H1 (cell line): ENCODE measurements around the gene YEATS4. TPM values are rescaled to one million over a fixed set of nuclear protein-coding genes. Genes with fewer than 3 reads are reported as not detected.

ENCODE experiments used
- CTCF ChIA-PET: fragments of 300-600 bp; sonication (Branson Sonifier 250); formaldehyde crosslinking; loops from one replicate; lab custom pipeline; 2021; ENCODE audit not compliant: partially characterized antibody; lab: Charles Lee
- POLR2A ChIA-PET: fragments of 300-600 bp; sonication (Branson Sonifier 250); formaldehyde crosslinking; loops from one replicate; lab custom pipeline; 2021; ENCODE audit warnings: inconsistent platforms; ENCODE audit not compliant: partially characterized antibody; lab: Charles Lee
- DNase-seq, 2 experiments: peaks; one replicate each; pipeline versions ENCODE4 v3.0.0 to v3.0.0-alpha.2; 2010 to 2022; ENCODE audit warnings: low spot score in 2 of 2, low read depth in 1 of 2, mixed read lengths in 1 of 2
- FAIRE-seq: peaks from 2 replicates; lab custom pipeline; 2011; peaks lifted over from hg19 to GRCh38; lab: Jason Lieb, UNC
- H2AFZ ChIP-seq: 2 replicates; pipeline ENCODE4 v1.8.1; 2012; ENCODE audit warnings: low read length, inconsistent platforms
- H2AK5ac ChIP-seq: 2 replicates; pipeline ENCODE4 v1.6.1; 2013; ENCODE audit warnings: low read depth, low read length
- H2BK120ac ChIP-seq: replicated peaks from 2 replicates; pipeline ENCODE3; 2013; ENCODE audit warnings: low read depth, low read length, inconsistent platforms
- H2BK12ac ChIP-seq: 2 replicates; pipeline ENCODE4 v1.6.1; 2013; ENCODE audit warnings: low read depth, low read length
- H2BK15ac ChIP-seq: 2 replicates; pipeline ENCODE4 v1.6.1; 2013; ENCODE audit warnings: low read length
- H2BK20ac ChIP-seq: 2 replicates; pipeline ENCODE4 v1.6.1; 2013; ENCODE audit warnings: low read length
- H2BK5ac ChIP-seq: 2 replicates; pipeline ENCODE4 v1.6.1; 2013; ENCODE audit warnings: low read depth, low read length
- H3K14ac ChIP-seq: 2 replicates; pipeline ENCODE4 v1.6.1; 2013; ENCODE audit warnings: inconsistent platforms; ENCODE audit not compliant: insufficient read length
- H3K18ac ChIP-seq: 2 replicates; pipeline ENCODE4 v1.6.1; 2013; ENCODE audit warnings: low read length; ENCODE audit errors: extremely low read depth
- H3K23ac ChIP-seq: 2 replicates; pipeline ENCODE4 v1.6.1; 2013; ENCODE audit warnings: inconsistent platforms; ENCODE audit not compliant: insufficient read length
- H3K23me2 ChIP-seq: 2 replicates; pipeline ENCODE4 v1.6.1; 2013; ENCODE audit warnings: low read depth, low read length
- H3K27ac ChIP-seq: 2 replicates; pipeline ENCODE4 v1.6.1; 2011; ENCODE audit warnings: low read depth, low read length, inconsistent platforms
- H3K27me3 ChIP-seq, 4 experiments: replicated peaks in 1 of 4; 1 replicate in 1 of 4; 2 replicates in 3 of 4; pipeline versions ENCODE4 v1.6.1 to v1.8.1; 2011 to 2013; ENCODE audit warnings: low read length in 3 of 4, mild to moderate bottlenecking in 3 of 4, inconsistent platforms in 2 of 4, mixed read lengths in 2 of 4, moderate library complexity in 1 of 4; ENCODE audit not compliant: control insufficient read depth in 3 of 4, insufficient read depth in 3 of 4; ENCODE audit errors: extremely low read depth in 1 of 4
- H3K36me3 ChIP-seq, 4 experiments: 2 replicates each; pipeline versions ENCODE4 v1.6.1 to v1.8.1; 2011 to 2013; ENCODE audit warnings: mild to moderate bottlenecking in 4 of 4, low read length in 3 of 4, moderate library complexity in 2 of 4, control low read depth in 1 of 4, inconsistent platforms in 1 of 4; ENCODE audit not compliant: insufficient read depth in 4 of 4, control insufficient read depth in 2 of 4
- H3K4ac ChIP-seq: replicated peaks from 2 replicates; pipeline ENCODE3; 2013; ENCODE audit warnings: low read length, low read depth, mixed read lengths, inconsistent platforms; ENCODE audit not compliant: insufficient read length
- H3K4me1 ChIP-seq, 4 experiments: replicated peaks in 1 of 4; 1 replicate in 1 of 4; 2 replicates in 3 of 4; pipeline versions ENCODE4 v1.6.1 to v1.8.1; 2011 to 2013; ENCODE audit warnings: low read length in 3 of 4, inconsistent platforms in 2 of 4, mixed read lengths in 1 of 4; ENCODE audit not compliant: insufficient read depth in 4 of 4, control insufficient read depth in 3 of 4
- H3K4me2 ChIP-seq, 2 experiments: 2 replicates each; pipeline versions ENCODE4 v1.6.1 to v1.8.1; 2011 to 2013; ENCODE audit warnings: low read depth in 2 of 2, low read length in 2 of 2, control low read depth in 1 of 2, inconsistent platforms in 1 of 2, mild to moderate bottlenecking in 1 of 2; ENCODE audit not compliant: insufficient read depth in 1 of 2
- H3K4me3 ChIP-seq, 4 experiments: fragments of 200-600, 300-600 bp in 1 of 4; sonication (generic), shearing (Covaris generic), sonication (Bioruptor Twin) in 1 of 4; 2 replicates each; pipeline versions ENCODE4 v1.5.1 to v1.8.1; 2011 to 2016; ENCODE audit warnings: low read length in 4 of 4, low read depth in 3 of 4, control low read depth in 2 of 4, inconsistent platforms in 2 of 4, mild to moderate bottlenecking in 2 of 4, mixed read lengths in 1 of 4, moderate library complexity in 1 of 4; ENCODE audit not compliant: insufficient read depth in 2 of 4; ENCODE audit errors: extremely low read depth in 1 of 4
- H3K56ac ChIP-seq: replicated peaks from 2 replicates; pipeline ENCODE3; 2013; ENCODE audit warnings: low read depth, mild to moderate bottlenecking, mixed read lengths, low read length, inconsistent platforms; ENCODE audit not compliant: insufficient read length
- H3K79me1 ChIP-seq: 2 replicates; pipeline ENCODE4 v1.6.1; 2013; ENCODE audit warnings: low read depth, low read length, control low read depth
- H3K79me2 ChIP-seq, 2 experiments: 2 replicates each; pipeline versions ENCODE4 v1.6.1 to v1.8.1; 2012 to 2013; ENCODE audit warnings: low read length in 2 of 2, mild to moderate bottlenecking in 2 of 2, inconsistent platforms in 1 of 2; ENCODE audit not compliant: insufficient read depth in 2 of 2, control insufficient read depth in 1 of 2
- H3K9ac ChIP-seq, 4 experiments: replicated peaks in 1 of 4; 1 replicate in 1 of 4; 2 replicates in 3 of 4; pipeline versions ENCODE4 v1.6.1 to v1.8.1; 2011 to 2013; ENCODE audit warnings: low read depth in 3 of 4, low read length in 3 of 4, control low read depth in 2 of 4, mild to moderate bottlenecking in 2 of 4, moderate library complexity in 2 of 4, inconsistent platforms in 1 of 4; ENCODE audit errors: extremely low read depth in 1 of 4
- H3K9me3 ChIP-seq, 2 experiments: 2 replicates each; pipeline versions ENCODE4 v1.6.1 to v1.8.1; 2012 to 2013; ENCODE audit warnings: mild to moderate bottlenecking in 2 of 2, moderate library complexity in 2 of 2, control low read depth in 1 of 2, inconsistent platforms in 1 of 2, low read depth in 1 of 2, low read length in 1 of 2, mixed read lengths in 1 of 2; ENCODE audit not compliant: insufficient read depth in 2 of 2
- H4K20me1 ChIP-seq, 2 experiments: replicated peaks in 1 of 2; 2 replicates each; pipeline versions ENCODE3 to v1.8.1; 2011 to 2013; ENCODE audit warnings: inconsistent platforms in 2 of 2, low read length in 2 of 2, mild to moderate bottlenecking in 1 of 2; ENCODE audit not compliant: insufficient read depth in 2 of 2, control insufficient read depth in 1 of 2
- H4K5ac ChIP-seq: 2 replicates; pipeline ENCODE4 v1.6.1; 2013; ENCODE audit warnings: low read length, low read depth, mixed read lengths, inconsistent platforms; ENCODE audit not compliant: insufficient read length
- H4K8ac ChIP-seq: 2 replicates; pipeline ENCODE4 v1.8.0; 2013; ENCODE audit warnings: mild to moderate bottlenecking, moderate library complexity, low read length, inconsistent platforms; ENCODE audit not compliant: insufficient read depth; ENCODE audit errors: extremely low read depth
- H4K91ac ChIP-seq: replicated peaks from 2 replicates; pipeline ENCODE3; 2013; ENCODE audit warnings: low read length, mixed read lengths, inconsistent platforms; ENCODE audit not compliant: insufficient read length
- CBX8 ChIP-seq: fragments of 300-800, 300-1000 bp; sonication (generic); IDR thresholded peaks from 2 replicates; pipeline ENCODE4 v1.7.1; 2016; ENCODE audit warnings: low read depth, low read length, borderline replicate concordance
- KDM1A ChIP-seq: fragments of 200-600, 300-600 bp; sonication (generic); IDR thresholded peaks from 2 replicates; pipeline ENCODE4 v1.7.1; 2016; ENCODE audit warnings: mild to moderate bottlenecking, low read length, borderline replicate concordance
- SIX5 ChIP-seq: IDR thresholded peaks from 2 replicates; pipeline ENCODE4 v1.6.1; 2011; ENCODE audit warnings: mild to moderate bottlenecking, low read depth, low read length
- TAF7 ChIP-seq: optimal IDR thresholded peaks from 2 replicates; pipeline ENCODE3; 2011; ENCODE audit warnings: low read depth, mild to moderate bottlenecking, inconsistent platforms, low read length, moderate library complexity, borderline replicate concordance
- TCF12 ChIP-seq: IDR thresholded peaks from 2 replicates; pipeline ENCODE4 v1.6.1; 2011; ENCODE audit warnings: low read depth, mild to moderate bottlenecking, low read length
- WGBS, 2 experiments: shearing (Covaris generic) in 1 of 2; methylation state at CpG; one replicate each; pipeline versions ENCODE4 v1.1.6 to v1.1.7; 2013 to 2015; ENCODE audit warnings: low lambda C conversion rate in 2 of 2, mixed read lengths in 2 of 2, inconsistent platforms in 1 of 2, low coverage in 1 of 2, missing lambda C conversion rate in 1 of 2; ENCODE audit not compliant: insufficient replicate concordance in 2 of 2, insufficient coverage in 1 of 2, insufficient read length in 1 of 2; ENCODE audit errors: extremely low coverage in 1 of 2, missing lambda C conversion rate in 1 of 2; 5-methylcytosine and 5-hydroxymethylcytosine counted together
- polyA plus RNA-seq, 7 experiments: library from polyadenylated mRNA; depleted of rRNA in 3 of 7; stranded (reverse) in 5 of 7; unstranded in 2 of 7; fragments of >200 nt in 5 of 7; fragments of 200-250 nt in 2 of 7; gene quantifications; 1 replicate in 5 of 7; 2 replicates in 1 of 7; 4 replicates in 1 of 7; pipeline versions ENCODE4 v1.2.1 to v1.2.3, GENCODE V29; 2011 to 2013; ENCODE audit warnings: missing spikeins in 2 of 7, mixed read lengths in 2 of 7
- total RNA-seq: library from RNA; stranded (reverse); fragmentation: NEBNext Ultra II Directional; extraction: Animal tissue kit (Norgen Biotek cat#: 25700); gene quantifications from 2 replicates; pipeline ENCODE4 v1.2.1, GENCODE V29; 2021

The YEATS4 gene
- total and polyA plus RNA-seq, 2 of the 8 experiments (the other 6 are each of a cell fraction or from before 2014, with no cell fraction given): 25.7 to 32.5 TPM

DNA sequence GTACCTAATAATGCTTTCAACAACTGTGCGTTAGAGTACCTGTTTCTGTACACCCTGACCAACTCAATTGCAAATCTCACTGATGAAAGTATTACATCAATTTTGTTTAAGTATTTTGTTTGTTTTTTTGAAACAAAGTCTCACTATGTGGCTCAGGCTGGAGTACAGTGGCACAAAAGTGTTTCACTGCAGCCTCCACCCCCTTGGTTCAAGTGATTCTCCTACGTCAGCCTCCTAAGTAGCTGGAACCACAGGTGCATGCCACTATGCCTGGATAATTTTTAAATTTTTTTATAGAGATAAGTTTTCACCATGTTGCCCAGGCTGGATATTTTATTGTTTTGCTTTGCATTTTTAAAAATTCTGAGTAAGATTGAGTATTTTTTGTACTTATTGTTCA, 46.7 kb downstream of the YEATS4 start:
- 97% methylated on average over 2 of the region's 2 CpGs; no CpG with 5 or more reads in 1 of the 2 experiments for WGBS, 2 experiments
- H3K36me3 ChIP-seq: no peaks in the 10 kb centered on the region

More for the DNA sequence above, 46.7 kb downstream of the YEATS4 start:
- no peaks in the 10 kb centered on the region for H3K4me1 ChIP-seq
- TF ChIP-seq TCF12 (no peak), KDM1A (no peak), CBX8 (no peak), SIX5 (no peak), TAF7 (no peak)
- ChIA-PET CTCF (no interaction called here), POLR2A (no interaction called here)
- H3K14ac ChIP-seq: no peak overlapping the region
- H2BK5ac ChIP-seq: no peak overlapping the region
- no peak overlapping the region for H2BK120ac ChIP-seq
- no peak overlapping the region for H4K91ac ChIP-seq
- no peak overlapping the region for H2BK12ac ChIP-seq
- H3K4me2 ChIP-seq: no peak overlapping the region
- no peak overlapping the region for H3K23ac ChIP-seq
- no peaks in the 10 kb centered on the region for H4K20me1 ChIP-seq
- no peak overlapping the region for H3K9ac ChIP-seq
- H3K23me2 ChIP-seq: no peaks in the 10 kb centered on the region
- no peak overlapping the region for H2AFZ ChIP-seq
- H3K27ac ChIP-seq: no peak overlapping the region
- H3K79me1 ChIP-seq: no peaks in the 10 kb centered on the region
- H3K4ac ChIP-seq: no peak overlapping the region
- no peak overlapping the region for H2BK15ac ChIP-seq
- no peak overlapping the region for H2BK20ac ChIP-seq
- H2AK5ac ChIP-seq: no peak overlapping the region
- H3K4me3 ChIP-seq: no peak overlapping the region
- no peaks in the 10 kb centered on the region for H3K9me3 ChIP-seq
- no peak overlapping the region for H3K18ac ChIP-seq
- no peak overlapping the region for H3K56ac ChIP-seq
- no peak for FAIRE-seq
- no peak for DNase-seq
- H4K5ac ChIP-seq: no peak overlapping the region
- no peak overlapping the region for H4K8ac ChIP-seq
- H3K79me2 ChIP-seq: no peaks in the 10 kb centered on the region
- H3K27me3 ChIP-seq: no peaks in the 10 kb centered on the region
